DMS 273 treated with DMSO at 0.1 percent for 48 hours (cell line): ENCODE results near the gene ITPR1.

Experiments used
- DNase-seq: peaks from one replicate; lab custom pipeline; 2025; lab: John Stamatoyannopoulos, UW

ITPR1 gene

GRCh38 chr3:4720316-4721075 lies 227.3 kb downstream of the ITPR1 start:
- DNase-seq = peak; percentile 3

GRCh38 chr3:4721511-4721911 lies 228.4 kb downstream of the ITPR1 start:
- DNase-seq = no peak

GRCh38 chr3:4722103-4722502 lies 229.0 kb downstream of the ITPR1 start:
- DNase-seq = no peak

- DNase-seq = no peak
Observed at GRCh38 chr3:4724051-4724629, 231.0 kb downstream of the ITPR1 start.

- no peak for DNase-seq
Observed at GRCh38 chr3:4726549-4726948, 233.4 kb downstream of the ITPR1 start.

GRCh38 chr3:4729061-4729973 lies 236.2 kb downstream of the ITPR1 start:
- no peak for DNase-seq

- no peak for DNase-seq
Observed at GRCh38 chr3:4730719-4731118, 237.6 kb downstream of the ITPR1 start.

- no peak for DNase-seq
Observed at GRCh38 chr3:4731543-4732111, 238.5 kb downstream of the ITPR1 start.

- no peak for DNase-seq
Observed at GRCh38 chr3:4732925-4733324, 239.8 kb downstream of the ITPR1 start.

- DNase-seq = no peak
Observed at GRCh38 chr3:4734454-4734853, 241.3 kb downstream of the ITPR1 start.

- DNase-seq = no peak
Observed at GRCh38 chr3:4735243-4735642, 242.1 kb downstream of the ITPR1 start.

GRCh38 chr3:4736284-4736861 lies 243.2 kb downstream of the ITPR1 start:
- DNase-seq = no peak

- DNase-seq = no peak
Observed at GRCh38 chr3:4738737-4739274, 245.7 kb downstream of the ITPR1 start.

- DNase-seq = no peak
Observed at GRCh38 chr3:4739289-4740236, 246.4 kb downstream of the ITPR1 start.

- no peak for DNase-seq
Observed at GRCh38 chr3:4740397-4741105, 247.4 kb downstream of the ITPR1 start.

GRCh38 chr3:4741106-4741403 lies 247.9 kb downstream of the ITPR1 start:
- no peak for DNase-seq

GRCh38 chr3:4741404-4742307 lies 248.5 kb downstream of the ITPR1 start:
- DNase-seq = no peak

- DNase-seq = no peak
Observed at GRCh38 chr3:4742359-4742758, 249.2 kb downstream of the ITPR1 start.

- no peak for DNase-seq
Observed at GRCh38 chr3:4743371-4743770, 250.2 kb downstream of the ITPR1 start.
